ENCODE measurements around the gene IPO11.
"Not testable (repeated sequence)": the region's sequence is repeated elsewhere in the genome, so short reads cannot be mapped to it uniquely, and the experiment has no call there.

Gene IPO11

DNA sequence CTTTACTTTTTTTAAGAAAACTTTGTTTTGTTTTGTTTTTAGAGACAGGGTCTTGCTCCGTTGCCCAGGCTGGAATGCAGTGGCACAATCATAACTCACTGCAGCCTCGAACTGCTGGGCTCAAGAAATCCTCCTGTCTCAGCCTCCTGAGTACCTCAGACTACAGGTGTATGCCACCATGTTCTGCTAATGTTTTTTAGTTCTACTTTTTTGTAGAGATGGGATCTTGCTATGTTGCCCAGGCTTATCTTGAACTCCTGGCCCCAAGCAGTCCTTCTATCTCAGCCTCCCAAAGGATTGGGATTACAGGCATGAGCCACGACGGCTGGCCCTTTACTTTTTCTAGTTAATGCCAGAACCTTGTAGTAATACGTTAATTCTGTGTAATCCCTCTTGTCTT, 36.0 kb downstream of the IPO11 start:
- DNase-seq (ENCODE audit: low read depth, low spot score) = no peak

DNA sequence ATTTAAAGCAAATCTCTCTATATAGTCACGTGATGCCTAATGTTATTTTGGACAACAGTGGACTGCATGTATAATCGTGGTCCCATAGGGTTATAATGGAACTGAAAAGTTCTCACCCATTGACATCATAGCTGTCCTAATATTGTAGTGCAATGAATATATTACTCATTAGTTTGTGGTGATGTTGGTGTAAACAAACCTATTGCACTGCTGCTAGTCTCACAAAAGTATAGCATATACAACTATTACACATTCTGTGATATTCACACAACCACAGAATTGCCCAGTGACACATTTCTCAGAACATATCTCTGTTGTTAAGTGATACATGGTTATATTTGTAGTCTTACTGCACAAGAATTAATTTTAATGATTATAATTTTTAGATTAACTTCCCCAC, 37.7 kb downstream of the IPO11 start:
- DNase-seq (ENCODE audit: low read depth, low spot score) = no peak

DNA sequence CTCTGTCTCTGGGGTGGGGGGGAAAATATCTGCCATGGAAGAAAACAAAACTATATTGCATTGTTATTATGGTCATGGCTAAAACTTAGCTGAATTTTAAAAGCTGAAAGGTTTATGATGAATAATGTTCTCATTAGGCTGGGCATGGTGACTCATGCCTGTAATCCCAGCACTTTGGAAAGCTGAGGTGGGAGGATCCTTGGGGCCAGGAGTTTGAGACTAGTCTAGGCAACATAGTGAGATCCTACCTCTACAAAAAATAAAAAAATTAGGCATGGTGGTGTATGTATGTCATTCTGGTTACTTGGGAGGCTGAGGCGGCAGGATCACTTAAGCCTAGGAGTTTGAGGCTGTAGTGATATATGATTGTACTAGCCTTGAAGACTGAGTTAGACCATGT, 44.5 kb downstream of the IPO11 start:
- no peak for DNase-seq (ENCODE audit: low read depth, low spot score)

DNA sequence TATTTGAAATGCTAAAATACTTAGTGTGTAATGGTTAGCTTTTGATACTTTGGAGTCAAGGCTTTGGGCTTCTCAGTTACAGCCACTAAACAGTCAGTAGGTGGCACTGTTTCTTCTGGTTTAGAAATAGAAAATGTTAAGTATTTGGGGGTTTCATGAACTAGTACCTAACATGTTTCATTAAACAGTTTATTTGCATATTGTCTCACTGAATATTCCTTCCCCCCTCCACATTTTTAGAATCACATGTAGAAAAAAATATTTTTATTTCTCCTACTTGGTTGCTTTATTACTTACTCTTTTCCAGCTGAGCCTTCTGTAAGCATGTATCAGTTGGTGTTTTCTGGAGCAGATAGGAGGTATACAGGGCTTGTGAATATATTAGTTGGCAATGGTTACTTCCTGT, 48.0 kb downstream of the IPO11 start:
- no peak for DNase-seq (ENCODE audit: low read depth, low spot score)

DNA sequence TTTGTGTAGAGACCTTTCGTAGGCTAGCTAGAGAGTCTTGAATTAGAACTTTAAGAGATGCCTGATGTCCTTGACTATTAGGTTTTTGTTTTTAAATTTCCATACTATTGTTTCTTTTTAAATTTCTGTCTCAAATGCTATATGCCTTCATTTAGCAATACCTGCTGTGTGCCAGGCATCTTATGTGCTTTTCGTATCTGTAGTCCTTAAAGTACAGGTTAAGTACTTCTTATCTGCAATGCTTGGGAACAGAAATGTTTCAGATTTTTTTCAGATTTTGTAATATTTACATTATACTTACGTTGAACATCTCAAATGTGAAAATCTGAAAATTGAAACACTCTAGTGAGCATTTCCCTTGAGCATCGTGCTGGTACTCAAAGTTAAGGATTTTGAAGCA, 49.0 kb downstream of the IPO11 start:
- DNase-seq (ENCODE audit: low read depth, low spot score) = no peak

DNA sequence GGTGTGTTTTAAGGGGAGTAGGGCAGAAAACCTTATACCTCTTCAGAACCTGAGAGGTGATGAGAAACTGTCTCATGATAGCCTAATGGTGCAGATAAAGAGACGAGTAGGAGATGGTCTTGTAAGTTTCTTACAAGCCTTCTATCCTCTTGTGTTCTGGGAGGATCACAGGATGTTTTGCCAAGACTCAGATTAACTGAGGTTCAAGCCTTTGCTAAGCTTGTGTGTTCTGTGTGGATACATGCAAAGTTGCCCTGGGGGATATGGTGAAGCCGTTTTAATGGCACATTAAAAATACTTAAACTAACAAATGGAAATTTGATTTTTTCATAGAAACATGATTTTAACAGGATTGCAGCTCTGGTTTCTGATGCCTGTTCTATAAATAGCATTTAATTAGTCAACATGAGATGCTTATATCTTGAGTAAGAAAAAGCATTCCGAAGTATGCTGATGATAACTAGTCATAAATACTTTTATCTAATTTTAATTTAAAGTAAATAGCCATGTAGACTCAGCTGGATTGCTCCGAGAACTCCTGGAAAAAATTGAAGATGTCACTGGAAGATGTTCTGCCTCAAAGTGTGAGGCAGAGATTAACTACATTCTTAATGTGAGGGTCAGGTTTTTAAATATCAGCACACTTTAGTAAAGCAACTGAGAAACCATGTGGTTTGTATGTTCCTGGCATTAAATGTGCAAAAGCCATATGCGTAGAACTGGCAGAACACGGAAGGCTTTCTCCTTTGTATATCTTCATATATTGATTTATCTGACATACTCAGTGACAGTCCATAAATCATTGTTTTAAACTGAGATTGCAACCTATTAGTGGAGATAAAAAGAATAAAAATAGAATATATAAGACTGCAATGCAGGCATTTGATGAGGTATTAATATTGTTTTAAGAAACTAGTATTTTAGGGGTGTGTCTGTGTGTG, 53.7 kb downstream of the IPO11 start:
- no peak for DNase-seq (ENCODE audit: low read depth, low spot score)

DNA sequence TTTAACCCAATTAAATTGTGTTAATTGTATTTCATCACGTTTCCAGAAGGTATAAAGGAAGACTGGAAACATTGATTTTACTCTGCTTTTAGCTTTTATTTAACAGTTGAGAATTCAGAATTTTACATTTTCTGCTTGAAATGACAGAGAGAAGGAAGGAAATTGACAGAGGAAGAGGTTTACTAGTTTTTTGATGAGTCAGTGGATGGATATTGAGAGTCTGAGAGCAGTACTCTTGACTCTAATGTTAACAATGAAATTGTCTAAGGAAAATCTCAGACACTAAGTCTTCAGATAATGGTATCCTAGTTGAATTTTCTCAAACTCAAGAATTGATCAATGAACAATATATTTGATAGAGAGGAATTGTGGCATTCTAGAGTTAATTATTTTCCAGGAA, 60.6 kb downstream of the IPO11 start:
- no peak for DNase-seq (ENCODE audit: low read depth, low spot score)

DNA sequence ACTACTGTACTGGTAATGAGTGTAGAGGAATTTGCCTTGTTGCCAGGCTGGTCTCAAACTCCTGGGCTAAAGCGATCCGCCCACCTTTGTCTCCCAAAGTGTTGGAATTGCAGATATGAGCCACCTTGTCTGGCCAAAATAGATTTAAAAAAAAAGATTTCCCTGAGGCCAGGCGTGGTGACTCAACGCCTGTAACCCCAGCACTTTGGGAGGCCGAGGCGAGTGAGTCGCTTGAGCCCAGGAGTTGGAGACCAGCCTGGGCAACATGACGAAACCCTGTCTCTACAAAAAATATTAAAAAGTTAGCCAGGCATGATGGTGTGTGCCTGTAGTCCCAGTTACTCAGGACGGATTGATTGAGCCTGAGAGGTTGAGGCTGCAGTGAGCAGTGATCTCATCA, 62.5 kb downstream of the IPO11 start:
- no peak for DNase-seq (ENCODE audit: low read depth, low spot score)

DNA sequence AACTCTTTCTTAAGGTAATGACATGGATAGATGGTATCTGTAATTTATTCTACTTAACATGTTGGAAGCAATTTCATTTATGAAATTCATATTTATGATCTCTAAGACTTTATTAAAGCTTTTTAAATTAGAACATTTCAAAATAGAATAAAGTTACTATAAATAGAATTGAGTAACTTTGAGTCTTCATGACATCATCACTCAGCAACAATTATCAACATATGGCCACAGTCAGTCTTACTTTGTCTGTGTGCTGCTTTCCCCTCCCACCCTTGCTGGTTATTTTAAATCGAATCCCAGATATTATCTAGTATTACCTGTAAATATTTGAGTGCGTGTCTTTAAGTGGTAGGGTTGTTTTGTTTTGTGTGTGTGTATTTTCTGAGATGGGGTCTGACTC, 65.2 kb downstream of the IPO11 start:
- no peak for DNase-seq (ENCODE audit: low read depth, low spot score)

DNA sequence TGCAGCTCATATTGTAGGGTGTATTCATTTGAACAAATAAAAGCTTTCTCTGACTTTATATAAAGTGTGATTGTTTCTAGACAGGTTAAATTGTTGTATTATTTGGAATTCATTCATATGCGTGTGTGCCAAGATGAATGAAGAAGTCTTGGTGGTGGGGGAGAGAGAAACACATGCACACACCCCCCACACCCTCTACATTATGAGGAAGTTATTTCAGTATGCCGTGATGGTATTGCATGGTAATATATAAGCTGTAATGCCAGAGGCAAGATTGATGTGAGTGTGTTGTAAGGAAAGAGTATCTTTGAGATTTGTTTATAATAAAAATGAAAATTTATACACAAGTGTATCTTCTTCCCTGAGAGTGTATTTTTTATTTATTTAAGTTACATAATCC, 71.0 kb downstream of the IPO11 start:
- DNase-seq (ENCODE audit: low read depth, low spot score) = no peak

DNA sequence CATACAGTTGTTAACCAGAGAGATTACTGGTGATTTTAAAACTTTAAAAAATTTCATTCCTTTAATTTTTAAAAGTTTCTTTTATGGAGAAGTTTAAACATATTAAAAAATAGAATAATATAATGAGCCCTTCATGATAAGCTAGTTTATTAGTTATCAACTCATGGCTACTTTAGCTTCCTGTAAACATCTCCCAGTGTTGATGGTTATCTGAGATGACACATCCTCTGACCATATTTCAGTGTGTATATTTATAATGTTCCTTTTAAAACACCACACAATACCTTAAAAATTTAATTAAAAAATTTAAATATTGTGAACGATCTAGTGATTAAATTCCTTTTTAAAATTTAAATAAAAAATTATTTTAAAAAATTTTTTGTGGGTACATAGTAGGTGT, 74.1 kb downstream of the IPO11 start:
- DNase-seq (ENCODE audit: low read depth, low spot score) = no peak

DNA sequence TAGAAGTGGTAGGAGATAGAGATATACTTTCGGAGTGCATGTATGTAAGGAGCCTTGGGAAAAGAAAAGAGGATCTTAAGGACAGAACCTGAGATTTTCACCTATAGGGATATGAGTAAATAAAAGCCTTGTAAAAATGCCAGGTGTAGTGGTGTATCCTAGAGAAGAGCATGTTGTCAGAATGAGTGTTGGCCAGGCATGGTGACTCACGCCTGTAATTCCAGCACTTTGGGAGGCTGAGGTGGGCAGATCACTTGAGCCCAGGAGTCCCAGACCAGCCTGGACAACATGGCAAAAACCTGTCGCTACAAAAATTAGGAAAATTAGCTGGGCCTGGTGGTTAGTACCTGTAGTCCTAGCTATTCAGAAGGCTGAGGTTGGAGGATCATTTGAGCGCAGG, 76.0 kb downstream of the IPO11 start:
- DNase-seq (ENCODE audit: low read depth, low spot score) = no peak

DNA sequence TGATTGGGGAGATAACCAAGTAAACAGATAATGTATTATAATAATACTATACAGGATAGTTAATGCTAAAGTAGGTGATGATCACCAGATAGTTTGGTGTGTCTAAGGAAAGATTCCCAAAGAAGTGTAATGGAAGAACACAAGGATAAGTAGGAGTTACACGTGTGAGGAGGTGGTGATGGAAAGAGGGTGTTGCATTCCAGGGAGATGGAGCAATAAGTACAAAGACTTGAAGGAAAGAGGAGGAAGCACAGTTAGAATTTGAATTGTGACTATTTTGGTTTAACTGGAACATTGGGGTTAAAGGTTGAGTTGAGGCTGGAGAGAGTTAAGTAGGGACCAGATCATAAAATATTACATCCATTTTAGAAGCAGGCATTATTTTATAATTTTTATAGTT, 76.9 kb downstream of the IPO11 start:
- no peak for DNase-seq (ENCODE audit: low read depth, low spot score)

DNA sequence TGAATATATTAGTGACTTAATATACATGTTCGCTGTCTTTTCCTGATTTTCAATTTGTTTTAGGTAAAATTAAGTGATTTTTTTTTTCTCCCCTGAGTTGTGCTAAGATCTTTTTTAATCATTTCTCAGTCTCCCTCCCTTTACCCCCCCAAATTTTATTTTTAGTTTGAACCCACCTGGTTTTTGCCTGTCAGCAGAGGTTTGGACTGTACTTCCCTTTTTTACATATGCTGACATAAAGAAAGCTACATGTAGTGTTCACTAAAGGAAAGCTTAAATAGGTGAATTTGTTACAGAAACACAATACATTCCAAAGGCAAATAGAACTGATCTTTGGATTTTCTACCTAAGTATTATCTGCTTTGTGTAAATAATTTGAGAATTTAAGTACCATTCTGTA, 82.2 kb downstream of the IPO11 start:
- DNase-seq (ENCODE audit: low read depth, low spot score) = no peak

DNA sequence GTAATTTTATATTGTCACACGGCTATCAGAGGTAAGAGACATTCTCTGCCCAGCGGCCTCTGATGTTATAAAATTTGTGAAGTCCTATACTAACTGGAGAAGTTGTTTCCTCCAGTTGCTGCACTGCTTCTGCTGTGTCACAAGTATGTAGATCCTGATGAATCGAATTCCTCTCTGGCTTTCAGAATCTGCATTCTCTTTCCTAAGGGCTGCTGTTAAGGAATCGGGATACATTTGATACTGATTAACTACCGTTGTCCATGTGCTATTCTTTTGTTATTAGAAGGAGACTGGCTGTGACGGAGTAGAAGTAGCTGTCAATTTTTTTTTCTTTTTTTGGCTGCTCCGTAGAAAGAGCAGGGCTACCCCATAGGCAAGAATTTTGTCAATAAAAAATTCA, 84.3 kb downstream of the IPO11 start:
- DNase-seq (ENCODE audit: low read depth, low spot score) = peak; percentile 15

DNA sequence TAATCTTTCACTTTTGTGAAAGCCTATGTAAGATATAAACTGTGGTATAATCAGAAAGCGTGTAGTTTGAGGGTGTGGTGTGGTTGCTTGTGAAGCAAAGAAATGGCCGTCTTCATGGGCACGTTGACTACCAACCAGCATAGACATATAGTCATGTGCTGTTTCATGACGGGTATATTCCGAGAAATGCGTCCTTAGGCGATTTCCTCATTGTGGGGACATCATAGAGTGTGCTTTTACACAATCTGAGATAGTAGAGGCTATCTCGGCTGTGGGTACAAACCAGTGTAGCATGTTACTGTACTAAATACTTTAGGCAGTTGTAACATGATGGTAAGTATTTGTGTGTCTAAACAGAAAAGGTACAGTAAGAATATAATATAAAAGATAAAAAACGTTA, 86.4 kb downstream of the IPO11 start:
- DNase-seq (ENCODE audit: low read depth, low spot score) = no peak

DNA sequence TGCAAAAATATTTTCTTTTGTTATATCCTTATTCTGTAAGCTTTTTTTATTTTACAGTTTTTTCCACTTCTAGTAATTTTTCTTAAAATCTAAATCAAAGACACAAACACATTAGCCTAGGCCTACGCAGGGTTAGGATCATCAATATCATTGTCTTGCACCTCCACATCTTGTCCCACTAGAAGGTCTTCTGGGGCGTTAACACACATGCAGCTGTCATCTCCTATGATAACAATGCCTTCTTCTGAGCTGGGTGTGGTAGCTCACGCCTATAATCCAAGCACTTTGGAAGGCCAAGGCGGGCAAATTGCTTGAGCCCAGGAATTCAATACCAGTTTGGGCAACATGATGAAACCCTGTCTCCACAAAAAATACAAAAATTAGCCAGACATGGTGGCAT, 87.2 kb downstream of the IPO11 start:
- DNase-seq (ENCODE audit: low read depth, low spot score) = no peak

DNA sequence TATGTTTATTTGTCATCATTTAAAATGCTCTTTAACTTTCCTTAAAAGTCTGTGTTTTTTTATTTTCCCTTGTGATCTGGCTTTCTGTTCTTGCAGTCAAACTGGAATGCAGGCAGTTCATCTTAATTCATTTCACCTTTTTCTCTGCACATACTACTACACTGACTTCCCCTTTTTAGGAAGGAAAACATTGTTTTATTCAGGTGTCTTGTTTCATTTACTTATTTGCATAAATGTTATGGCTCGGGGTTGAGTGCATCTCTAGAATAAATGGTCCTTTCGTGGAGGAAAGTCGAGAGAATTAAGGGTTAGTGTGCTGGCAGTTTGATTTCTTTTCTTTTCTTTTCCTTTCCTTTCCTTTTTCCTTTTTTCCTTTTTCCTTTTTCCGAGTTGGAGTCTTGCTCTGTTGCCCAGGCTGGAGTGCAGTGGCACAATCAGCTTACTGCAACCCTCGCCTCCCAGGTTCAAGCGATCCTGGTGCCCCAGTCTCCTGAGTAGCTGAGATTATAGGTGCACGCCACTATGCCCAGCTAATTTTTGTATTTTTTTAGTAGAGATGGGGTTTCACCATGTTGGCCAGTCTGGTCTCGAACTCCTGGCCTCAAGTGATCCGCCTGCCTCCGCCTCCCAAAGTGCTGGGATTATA, 90.0 kb downstream of the IPO11 start:
- DNase-seq (ENCODE audit: low read depth, low spot score) = no peak

DNA sequence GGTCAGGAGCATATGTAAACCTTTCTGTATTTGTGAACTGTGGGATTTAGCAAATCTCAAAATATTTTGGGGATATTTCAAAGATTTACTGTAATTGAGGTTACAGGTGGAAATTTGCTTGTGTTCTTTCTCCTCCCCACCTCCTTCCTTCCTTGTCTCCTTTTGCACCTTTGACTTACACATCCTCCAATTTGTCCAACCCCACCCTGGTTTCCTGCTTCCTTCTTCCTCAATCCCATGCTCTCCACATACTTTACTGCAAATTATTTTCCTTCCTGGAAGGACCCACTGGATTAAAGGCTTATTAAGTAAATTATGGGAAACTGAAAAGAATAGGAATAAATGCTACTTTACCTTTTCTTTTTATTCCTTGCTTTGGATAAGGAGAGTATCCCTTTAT, 91.6 kb downstream of the IPO11 start:
- no peak for DNase-seq (ENCODE audit: low read depth, low spot score)

DNA sequence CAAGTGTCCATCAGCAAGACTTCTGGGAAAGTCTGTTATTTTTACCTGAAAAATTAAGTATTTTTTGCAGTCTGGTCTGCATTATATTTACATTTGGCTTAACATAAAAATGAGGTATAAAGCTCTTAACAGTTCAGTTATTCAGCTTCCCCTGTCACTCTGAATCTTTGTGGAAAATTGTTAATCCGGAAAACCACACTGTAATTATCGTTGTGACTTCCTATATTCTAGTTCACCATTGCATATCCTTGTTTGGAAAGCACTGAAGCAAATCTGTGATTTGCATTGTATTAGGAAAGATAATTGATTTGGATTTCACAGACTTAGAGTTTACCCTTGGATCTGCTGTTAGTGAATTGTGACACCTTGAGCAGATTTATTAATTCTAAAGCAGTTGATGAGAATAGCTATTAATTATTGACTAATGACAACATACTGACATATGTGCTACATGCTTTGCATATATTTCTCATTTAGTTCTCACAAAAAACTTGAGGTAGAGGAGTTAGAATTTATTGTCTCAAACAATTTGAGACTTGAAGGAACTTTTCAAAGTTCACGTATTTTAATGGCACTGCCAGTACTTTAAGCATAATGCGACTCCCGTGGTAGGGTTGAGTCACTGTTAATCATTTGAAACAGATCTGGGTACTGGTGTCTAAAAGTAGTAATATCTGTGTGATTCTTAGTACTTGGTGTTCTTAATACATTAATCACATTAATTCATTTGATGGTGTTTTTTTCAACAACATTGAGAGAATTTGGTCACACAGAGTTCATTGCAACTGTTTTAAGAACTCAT, 94.3 kb downstream of the IPO11 start:
- DNase-seq (ENCODE audit: low read depth, low spot score) = no peak

DNA sequence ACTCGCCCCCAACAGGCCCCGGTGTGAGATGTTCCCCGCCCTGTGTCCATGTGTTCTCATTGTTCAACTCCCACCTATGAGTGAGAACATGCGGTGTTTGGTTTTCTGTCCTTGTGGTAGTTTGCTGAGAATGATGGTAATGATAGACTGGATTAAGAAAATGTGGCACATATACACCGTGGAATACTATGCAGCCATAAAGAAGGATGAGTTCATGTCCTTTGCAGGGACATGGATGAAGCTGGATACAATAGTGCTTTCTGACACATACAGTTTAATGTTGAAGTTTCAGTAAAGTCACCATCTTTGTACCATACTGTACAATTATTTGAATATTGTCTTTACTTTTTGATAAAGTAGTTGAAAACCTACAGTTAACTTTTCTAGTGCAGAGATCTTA, 96.2 kb downstream of the IPO11 start:
- DNase-seq (ENCODE audit: low read depth, low spot score) = not testable (repeated sequence)

DNA sequence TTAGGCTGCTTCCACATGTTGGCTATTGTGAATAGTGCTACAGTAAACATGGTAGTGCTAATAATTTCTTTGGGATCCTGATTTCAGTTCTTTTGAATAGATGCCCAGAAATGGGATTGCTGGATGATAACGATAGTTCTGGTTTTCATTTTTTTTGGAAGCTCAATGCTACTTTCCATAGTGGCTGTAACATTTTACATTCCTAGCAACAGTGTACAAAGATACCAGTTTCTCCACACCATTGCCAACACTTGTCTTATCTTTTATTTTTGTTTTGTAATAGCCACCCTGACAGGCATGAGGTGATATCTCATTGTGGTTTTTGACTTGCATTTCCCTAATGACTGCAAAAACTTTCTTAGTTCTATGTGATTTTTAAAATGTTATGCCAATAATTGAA, 97.2 kb downstream of the IPO11 start:
- DNase-seq (ENCODE audit: low read depth, low spot score) = no peak

All from iPS DF 19.7 (cell line).